K562 (cell line): ENCODE results near the gene ULBP1. TPM values are rescaled to one million over a fixed set of nuclear protein-coding genes. Genes with fewer than 3 reads are reported as not detected.

Source experiments
- ATAC-seq: fragments of 200-7000 bp; cut with Tn5 transposase; 3 replicates; pipeline ENCODE4 v1.9.1; 2020; ENCODE audit warnings: moderate library complexity
- BruUV-seq: library from RNA; stranded (reverse); fragments of 400-500 nt; replicated peaks from 2 replicates; lab custom pipeline; 2021; lab: Mats Ljungman, UMichigan
- CTCF ChIA-PET: fragments of 300-600 bp; formaldehyde crosslinking; extraction: SDS; loops from one replicate; lab custom pipeline; 2021; ENCODE audit warnings: low intra/inter-chr PET ratio; lab: Yijun Ruan, JAX
- POLR2A ChIA-PET: fragments of 300-600, 350-650 bp; sonication (Branson Sonifier 250); formaldehyde crosslinking; extraction: SDS; loops from one replicate; lab custom pipeline; 2021; ENCODE audit warnings: antibody characterized with exemption, inconsistent platforms; lab: Yijun Ruan, JAX
- DNase-seq, 4 experiments: peaks; one replicate each; pipeline versions ENCODE4 v3.0.0 to v3.0.0-alpha.2; 2011 to 2018; ENCODE audit warnings: low spot score in 3 of 4, mixed read lengths in 3 of 4; ENCODE audit errors: extremely low read depth in 1 of 4
- FAIRE-seq: peaks from 2 replicates; lab custom pipeline; 2011; peaks lifted over from hg19 to GRCh38; lab: Jason Lieb, UNC
- H2AFZ ChIP-seq: 2 replicates; pipeline ENCODE4 v1.6.0; 2011; ENCODE audit warnings: low read depth, low read length, control low read depth, inconsistent platforms
- H3K27ac ChIP-seq: fragments of 200-600 bp; 3 replicates; pipeline ENCODE4 v1.8.0; 2011; ENCODE audit warnings: low read depth, mild to moderate bottlenecking, control low read depth, inconsistent platforms, low read length, moderate library complexity, mixed read lengths; ENCODE audit errors: extremely low read depth
- H3K27me3 ChIP-seq, 2 experiments: fragments of 300-600 bp in 1 of 2; 2 replicates in 1 of 2; 3 replicates in 1 of 2; pipeline versions ENCODE4 v1.6.0 to v1.8.0; 2011; ENCODE audit warnings: inconsistent platforms in 2 of 2, low read length in 2 of 2, mild to moderate bottlenecking in 1 of 2, mixed read lengths in 1 of 2, moderate library complexity in 1 of 2; ENCODE audit not compliant: control insufficient read depth in 2 of 2, insufficient read depth in 2 of 2
- H3K36me3 ChIP-seq: fragments of 300-600 bp; 3 replicates; pipeline ENCODE4 v1.8.0; 2011; ENCODE audit warnings: mild to moderate bottlenecking, low read length, inconsistent platforms; ENCODE audit not compliant: control insufficient read depth, insufficient read depth
- H3K4me1 ChIP-seq, 2 experiments: fragments of 200-600 bp in 1 of 2; replicated peaks in 1 of 2; 2 replicates in 1 of 2; 3 replicates in 1 of 2; pipeline versions ENCODE4 v1.5.1 to v1.8.0; 2011; ENCODE audit warnings: inconsistent platforms in 2 of 2, low read length in 2 of 2, mild to moderate bottlenecking in 1 of 2, mixed read lengths in 1 of 2, moderate library complexity in 1 of 2; ENCODE audit not compliant: control insufficient read depth in 2 of 2, insufficient read depth in 2 of 2
- H3K4me2 ChIP-seq: 2 replicates; pipeline ENCODE4 v1.6.1; 2011; ENCODE audit warnings: low read length, control low read depth, inconsistent platforms, mixed read lengths; ENCODE audit not compliant: insufficient read depth
- H3K4me3 ChIP-seq: fragments of 200-600 bp; sonication (generic), shearing (Covaris generic); 2 replicates; pipeline ENCODE4 v1.5.1; 2016; ENCODE audit warnings: control low read depth, inconsistent platforms
- H3K79me2 ChIP-seq: fragments of 200-600 bp; 3 replicates; pipeline ENCODE4 v1.8.0; 2011; ENCODE audit warnings: low read length, inconsistent platforms; ENCODE audit not compliant: control insufficient read depth, insufficient read depth
- H3K9ac ChIP-seq, 2 experiments: 2 replicates each; pipeline versions ENCODE4 v1.6.0 to v1.6.1; 2011; ENCODE audit warnings: low read depth in 2 of 2, low read length in 2 of 2, control low read depth in 1 of 2, inconsistent platforms in 1 of 2, mild to moderate bottlenecking in 1 of 2, mixed read lengths in 1 of 2; ENCODE audit not compliant: insufficient read depth in 1 of 2
- H3K9me1 ChIP-seq: one replicate; pipeline ENCODE4 v1.6.0; 2011; ENCODE audit warnings: inconsistent platforms, mild to moderate bottlenecking, low read length, moderate library complexity; ENCODE audit not compliant: control insufficient read depth, insufficient read depth
- H3K9me3 ChIP-seq: replicated peaks from 2 replicates; pipeline ENCODE4 v1.5.1; 2011; ENCODE audit warnings: low read depth, low read length, inconsistent platforms; ENCODE audit not compliant: control insufficient read depth, insufficient read depth
- H4K20me1 ChIP-seq: replicated peaks from 2 replicates; pipeline ENCODE4 v1.6.1; 2011; ENCODE audit warnings: low read length, inconsistent platforms, mixed read lengths; ENCODE audit not compliant: control insufficient read depth, insufficient read depth
- ERF ChIP-seq: fragments of 450-650 bp; formaldehyde crosslinking; IDR thresholded peaks from 2 replicates; pipeline ENCODE4 v1.4.0; 2020; ENCODE audit warnings: mild to moderate bottlenecking, mixed read lengths
- FUS ChIP-seq: fragments of 200-400 bp; formaldehyde crosslinking; optimal IDR thresholded peaks from 2 replicates; pipeline ENCODE3; 2017; ENCODE audit warnings: low read depth, low read length
- HNRNPLL ChIP-seq: fragments of 200-400 bp; formaldehyde crosslinking; IDR thresholded peaks from 2 replicates; pipeline ENCODE4 v1.6.1; 2017; ENCODE audit warnings: low read length, low read depth, mild to moderate bottlenecking; ENCODE audit not compliant: poor library complexity, severe bottlenecking
- ILK ChIP-seq: fragments of 450-650 bp; IDR thresholded peaks from 2 replicates; pipeline ENCODE4 v1.6.1; 2016; ENCODE audit warnings: missing genetic modification characterization, low read depth, mild to moderate bottlenecking, missing compliant biosample characterization, moderate library complexity, borderline replicate concordance
- MYBL2 ChIP-seq, 2 experiments: fragments of 450-650 bp in 1 of 2; sonication (generic) in 1 of 2; formaldehyde crosslinking in 1 of 2; IDR thresholded peaks; 2 replicates each; pipeline versions ENCODE4 v1.6.1 to v1.8.1; 2017 to 2022; ENCODE audit warnings: borderline replicate concordance in 1 of 2, inconsistent platforms in 1 of 2, low read depth in 1 of 2, mild to moderate bottlenecking in 1 of 2, missing genetic modification reagents in 1 of 2, moderate library complexity in 1 of 2
- PBX2 ChIP-seq, 2 experiments: IDR thresholded peaks in 1 of 2; conservative IDR thresholded peaks in 1 of 2; 2 replicates each; pipeline ENCODE4 v1.6.1; 2016; ENCODE audit warnings: low read depth in 2 of 2, mild to moderate bottlenecking in 1 of 2, missing compliant biosample characterization in 1 of 2, missing genetic modification characterization in 1 of 2, moderate library complexity in 1 of 2
- PCBP2 ChIP-seq: fragments of 200-400 bp; formaldehyde crosslinking; IDR thresholded peaks from 2 replicates; pipeline ENCODE4 v1.6.1; 2018; ENCODE audit warnings: low read length, low read depth, mild to moderate bottlenecking, moderate library complexity; ENCODE audit not compliant: poor library complexity, severe bottlenecking
- XRCC4 ChIP-seq: IDR thresholded peaks from one replicate; pipeline ENCODE4 v1.6.1; 2011; ENCODE audit not compliant: insufficient read depth, insufficient read length; ENCODE audit errors: extremely low read depth
- ZBTB34 ChIP-seq: fragments of 250-450 bp; sonication (Bioruptor Pico); IDR thresholded peaks from 2 replicates; pipeline ENCODE4 v1.8.0; 2021; ENCODE audit warnings: mild to moderate bottlenecking, moderate library complexity
- ZNF184 ChIP-seq: sonication (generic); formaldehyde crosslinking; IDR thresholded peaks from 2 replicates; pipeline ENCODE4 v1.5.0; 2020; ENCODE audit warnings: missing genetic modification reagents
- ZNF507 ChIP-seq: conservative IDR thresholded peaks from 2 replicates; pipeline ENCODE4 v1.6.1; 2017; ENCODE audit warnings: missing genetic modification characterization, missing compliant biosample characterization
- ZNF785 ChIP-seq: fragments of 250-450 bp; sonication (Bioruptor Pico); IDR thresholded peaks from 2 replicates; pipeline ENCODE4 v1.4.0; 2020; ENCODE audit warnings: mild to moderate bottlenecking
- WGBS: fragments of 100-300 bp; shearing (Covaris generic); methylation state at CpG from one replicate; pipeline ENCODE4 v1.1.6; 2016; ENCODE audit warnings: low coverage, mixed read lengths; ENCODE audit not compliant: insufficient coverage; ENCODE audit errors: missing lambda C conversion rate; 5-methylcytosine and 5-hydroxymethylcytosine counted together
- in situ Hi-C: fragments of 300-500 bp; cut with MboI; formaldehyde crosslinking; loops from 4 replicates; pipeline ENCODE4 v1.15.0; 2018; ENCODE audit warnings: inconsistent platforms, mixed read lengths
- intact Hi-C: fragments of 100-400 bp; cut with micrococcal nuclease; formaldehyde crosslinking; loops from 2 replicates; pipeline ENCODE4 v1.14.2; 2022
- polyA plus RNA-seq, 8 experiments: library from polyadenylated mRNA; depleted of rRNA in 4 of 8; stranded (reverse) in 5 of 8; unstranded in 3 of 8; fragments of >200 nt; fragmentation: Nextera tagmentation in 2 of 8; fragmentation: Illumina TruSeq in 1 of 8; extraction: Ambion mirVana in 2 of 8; extraction: Trizol in 1 of 8; gene quantifications; 2 replicates each; pipeline versions ENCODE4 v1.2.1 to v1.2.3, GENCODE V29; 2011 to 2014; ENCODE audit warnings: inconsistent platforms in 1 of 8, missing spikeins in 1 of 8
- total RNA-seq, 7 experiments: library from RNA; depleted of rRNA in 6 of 7; stranded (reverse); fragments of >200 nt in 6 of 7; fragmentation: Illumina TruSeq in 2 of 7; extraction: Trizol in 2 of 7; gene quantifications; 2 replicates each; pipeline versions ENCODE4 v1.2.1 to v1.2.3, GENCODE V29; 2011 to 2021; ENCODE audit warnings: low replicate concordance in 1 of 7

ULBP1 gene
- total and polyA plus RNA-seq, 9 of the 15 experiments (the other 6 are each of a cell fraction or from before 2014, with no cell fraction given) = 0.33 to 6.0 (median 2.5) TPM

DNA sequence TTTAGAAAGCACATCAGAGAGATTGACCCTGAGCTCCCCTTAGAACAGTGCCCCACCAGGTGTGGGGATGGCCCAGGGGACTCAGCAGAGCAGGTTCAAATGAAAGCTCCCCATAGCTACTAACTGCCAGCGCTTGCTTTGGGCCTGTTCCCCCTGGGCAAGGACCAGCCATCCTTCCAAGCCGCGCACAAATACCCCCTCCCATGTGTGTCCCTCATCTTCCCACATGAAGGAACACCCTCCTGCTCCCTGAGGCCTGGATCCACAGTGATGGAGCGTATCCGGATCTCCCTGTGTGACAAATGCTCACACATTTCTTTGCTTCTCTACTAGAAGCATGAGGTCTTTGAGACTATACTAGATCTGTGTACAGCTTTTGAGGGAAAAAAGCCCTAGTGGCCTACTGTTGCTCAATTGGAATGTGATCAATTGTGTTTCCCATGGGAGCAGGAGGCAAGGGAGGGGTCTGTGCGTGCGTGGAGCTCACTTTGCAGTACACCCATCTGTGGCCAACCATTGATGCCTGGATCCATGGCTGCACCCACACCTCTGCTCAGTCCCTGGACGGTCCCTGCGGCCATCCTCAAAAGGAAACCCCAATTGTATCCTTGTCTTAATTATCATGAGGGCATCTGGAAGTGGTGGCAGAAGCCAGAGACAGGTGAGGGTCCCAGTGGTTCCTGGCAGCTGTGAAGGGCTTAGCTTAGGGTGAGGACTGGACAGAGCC lies 39.4 kb upstream of the ULBP1 start:
- ChIA-PET POLR2A (interaction anchor here (1.1 kb wide), 1 partner anchor 10 kb away, joined by 3 read pairs; no protein-coding TSS in a partner anchor), CTCF (interaction anchor here (1.6 to 2.9 kb wide), 2 partner anchors 87 to 90 kb away, joined by 6 to 23 read pairs; no protein-coding TSS in a partner anchor)
- Histone ChIP-seq H3K9me1 (no peaks in the 10 kb centered on the region), H3K4me3 (no peak overlapping the region), H3K4me1 (peaks cover 0 to 26% of the 10 kb centered on the region in 2 experiments; a peak in 3 of 5 replicates), H2AFZ (no peak overlapping the region), H3K9ac (no peak overlapping the region), H4K20me1 (no peaks in the 10 kb centered on the region), H3K27me3 (peaks cover 13 to 53% of the 10 kb centered on the region in 2 experiments; a peak in 4 of 5 replicates), H3K9me3 (no peaks in the 10 kb centered on the region), H3K4me2 (no peak overlapping the region), H3K36me3 (no peaks in the 10 kb centered on the region), H3K27ac (no peak overlapping the region), H3K79me2 (no peaks in the 10 kb centered on the region)
- no peak for TF ChIP-seq ILK
- no peak for TF ChIP-seq HNRNPLL
- TF ChIP-seq MYBL2 (IDR thresholded peaks at IDR 0.05; ENCODE audit: low read depth) = no peak
- no peak for TF ChIP-seq MYBL2 (CRISPR knock-in tag; IDR thresholded peaks at IDR 0.05; ENCODE audit: borderline replicate concordance)
- TF ChIP-seq ZNF507 (tag) = no peak
- TF ChIP-seq ZBTB34 (CRISPR knock-in tag) = no peak
- TF ChIP-seq ERF (CRISPR knock-in tag) = no peak
- TF ChIP-seq ZNF184 (CRISPR knock-in tag) = no peak
- no peak for TF ChIP-seq PCBP2
- TF ChIP-seq FUS = no peak
- TF ChIP-seq PBX2 (CRISPR knock-in tag; IDR thresholded peaks at IDR 0.05; ENCODE audit: low read depth) = no peak
- TF ChIP-seq PBX2 (tag; conservative IDR thresholded peaks at IDR 0.05; ENCODE audit: low read depth) = no peak
- no peak for TF ChIP-seq ZNF785 (CRISPR knock-in tag)
- no peak for TF ChIP-seq XRCC4
- FAIRE-seq (no peak), DNase-seq (no peak), ATAC-seq (no peak)
- intact Hi-C loops = no loop called here
- 15% methylated on average over 9 of the region's 9 CpGs for WGBS
- in situ Hi-C loops = loop anchor here (5.0 to 25.0 kb wide), 3 partner anchors 82 to 887 kb away; no protein-coding TSS in a partner anchor
- BruUV-seq = no TSS peak
